ENCODE data around the gene RXRA. TPM values are rescaled to one million over a fixed set of nuclear protein-coding genes. Genes with fewer than 3 reads are reported as not detected.
A peak's percentile ranks its signal among the peaks of the same experiment; 100 is the strongest.

Gene RXRA
- total and polyA plus RNA-seq, 10 of the 15 experiments (the other 5 are each of a cell fraction or from before 2014, with no cell fraction given), result 0.89 to 36.8 (median 11.1) TPM

DNA sequence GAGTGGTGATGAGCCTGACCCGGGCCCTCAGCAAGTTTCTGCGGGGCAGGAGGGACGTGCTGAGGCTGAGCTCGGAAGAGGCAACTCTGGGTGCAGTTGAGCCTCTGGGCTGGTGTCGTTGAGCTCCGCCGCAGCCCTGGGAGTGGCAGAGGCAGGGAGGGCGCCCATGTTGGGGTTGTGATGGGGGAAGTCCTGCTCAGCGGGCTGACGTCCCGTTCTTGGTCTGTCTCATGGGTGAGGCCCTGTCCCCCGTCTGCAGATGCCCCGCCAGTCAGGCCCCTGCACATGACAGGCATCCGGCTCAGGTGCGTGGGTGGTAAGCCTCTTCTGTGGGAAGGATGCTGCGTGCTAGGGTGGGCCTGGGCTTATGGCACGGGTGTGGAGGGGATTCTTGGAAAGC is 64.3 kb downstream of the RXRA start (continued):
- TF ChIP-seq, protein P1, sequence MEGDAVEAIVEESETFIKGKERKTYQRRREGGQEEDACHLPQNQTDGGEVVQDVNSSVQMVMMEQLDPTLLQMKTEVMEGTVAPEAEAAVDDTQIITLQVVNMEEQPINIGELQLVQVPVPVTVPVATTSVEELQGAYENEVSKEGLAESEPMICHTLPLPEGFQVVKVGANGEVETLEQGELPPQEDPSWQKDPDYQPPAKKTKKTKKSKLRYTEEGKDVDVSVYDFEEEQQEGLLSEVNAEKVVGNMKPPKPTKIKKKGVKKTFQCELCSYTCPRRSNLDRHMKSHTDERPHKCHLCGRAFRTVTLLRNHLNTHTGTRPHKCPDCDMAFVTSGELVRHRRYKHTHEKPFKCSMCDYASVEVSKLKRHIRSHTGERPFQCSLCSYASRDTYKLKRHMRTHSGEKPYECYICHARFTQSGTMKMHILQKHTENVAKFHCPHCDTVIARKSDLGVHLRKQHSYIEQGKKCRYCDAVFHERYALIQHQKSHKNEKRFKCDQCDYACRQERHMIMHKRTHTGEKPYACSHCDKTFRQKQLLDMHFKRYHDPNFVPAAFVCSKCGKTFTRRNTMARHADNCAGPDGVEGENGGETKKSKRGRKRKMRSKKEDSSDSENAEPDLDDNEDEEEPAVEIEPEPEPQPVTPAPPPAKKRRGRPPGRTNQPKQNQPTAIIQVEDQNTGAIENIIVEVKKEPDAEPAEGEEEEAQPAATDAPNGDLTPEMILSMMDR (IDR thresholded peaks at IDR 0.05 in 2 of 3, conservative IDR thresholded peaks at IDR 0.05 in 1 of 3; ENCODE audit: control insufficient read depth in 2 of 3, extremely low read depth in 1 of 3, insufficient read depth in 1 of 3, low read depth in 3 of 3, low read length in 3 of 3), result no peak

DNA sequence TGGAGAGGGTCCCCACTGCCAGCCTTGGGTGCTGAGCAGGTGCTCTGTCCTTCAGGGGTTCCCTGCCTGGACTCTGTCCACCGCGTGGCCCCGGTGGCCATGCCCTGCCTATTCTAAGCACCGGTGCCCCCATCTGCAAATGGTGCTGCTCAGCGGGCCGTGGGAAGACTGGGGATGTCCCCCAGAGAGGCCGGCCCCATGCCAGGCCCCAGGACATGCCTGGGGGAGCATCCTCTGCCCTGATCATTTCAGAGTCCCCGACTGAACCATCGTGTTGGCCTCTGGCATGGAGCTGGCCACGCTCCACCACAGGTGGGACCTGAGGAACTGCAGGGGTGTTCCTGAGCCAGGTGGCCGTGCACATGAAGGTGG is 64.7 kb downstream of the RXRA start:
- ChIA-PET CTCF (interaction anchor here (1.6 to 2.2 kb wide), 4 partner anchors 15 to 220 kb away, joined by 5 to 12 read pairs (median 10); no protein-coding TSS in a partner anchor), RAD21 (ENCODE audit: unreplicated experiment) (interaction anchor here (1.0 to 2.7 kb wide), 8 partner anchors 9 to 205 kb away, joined by 3 to 23 read pairs (median 8); no protein-coding TSS in a partner anchor), SMC1A (ENCODE audit: uncharacterized antibody, unreplicated experiment) (interaction anchor here (0.5 to 4.3 kb wide), 8 partner anchors 9 to 226 kb away, joined by 3 to 39 read pairs (median 3); partner anchors contain the start of gene RNU6ATAC), POLR2A (interaction anchor here (8.8 kb wide), 1 partner anchor 14 kb away, joined by 88 read pairs; no protein-coding TSS in a partner anchor)
- H3K36me3 ChIP-seq (ENCODE audit: control insufficient read depth in 2 of 2, insufficient read depth in 2 of 2, low read length in 1 of 2), result no peaks in the 10 kb centered on the region
- H4K20me1 ChIP-seq (ENCODE audit: control insufficient read depth, insufficient read depth), result no peaks in the 10 kb centered on the region
- FAIRE-seq (no peak), DNase-seq (ENCODE audit: low read depth, low spot score) (no peak), ATAC-seq (peak; percentile 62)
- no peaks in the 10 kb centered on the region for H3K9me3 ChIP-seq (replicated peaks; ENCODE audit: control insufficient read depth, insufficient read depth, low read length)
- H3K9ac ChIP-seq (ENCODE audit: control insufficient read depth, insufficient read depth, low read length), result peak overlapping the region; percentile 95
- under 1% methylated on average over 11 of the region's 11 CpGs for WGBS (ENCODE audit: insufficient coverage, insufficient replicate concordance, low lambda C conversion rate, missing lambda C conversion rate)
- peaks cover 43% of the 10 kb centered on the region for H3K79me2 ChIP-seq (ENCODE audit: control insufficient read depth, insufficient read depth, low read length)
- peak overlapping the region; percentile 69 for H2AFZ ChIP-seq (ENCODE audit: control insufficient read depth, low read depth, low read length)
- peaks cover 47% of the 10 kb centered on the region for H3K4me1 ChIP-seq (ENCODE audit: control insufficient read depth, insufficient read depth, low read length)
- BruUV-seq (replicated peaks), result no TSS peak
- peak overlapping the region; percentile 79 for H3K4me3 ChIP-seq
- peak overlapping the region; percentile 98 for H3K4me2 ChIP-seq (ENCODE audit: control insufficient read depth, insufficient read depth)
- intact Hi-C loops (cut with micrococcal nuclease; ENCODE audit: unreplicated experiment) (loop anchor here (1.0 to 2.0 kb wide), 3 partner anchors 16 to 227 kb away; partner anchors contain the start of gene RNU6ATAC), in situ Hi-C loops (cut with MboI) (no loop called here)
- H3K27me3 ChIP-seq (replicated peaks in 1 of 2; ENCODE audit: control insufficient read depth in 2 of 2, insufficient read depth in 2 of 2, low read length in 1 of 2), result no peaks in the 10 kb centered on the region
- peak overlapping the region; percentile 98 for H3K27ac ChIP-seq (ENCODE audit: control insufficient read depth, insufficient read depth)
- TF ChIP-seq CBX3 (IDR thresholded peaks at IDR 0.05; ENCODE audit: borderline replicate concordance, low read depth) (no peak), MEF2A (IDR thresholded peaks at IDR 0.05; ENCODE audit: insufficient read depth, low read depth, low read length) (no peak), FOXM1 (IDR thresholded peaks at IDR 0.05; ENCODE audit: low read depth, low read length) (no peak), SMARCA5 (IDR thresholded peaks at IDR 0.05) (peak; percentile 17), RBBP5 (conservative IDR thresholded peaks at IDR 0.05) (0 out of 2 replicates have a peak, but pooled peaks have one; percentile 36), BRCA1 (IDR thresholded peaks at IDR 0.05; ENCODE audit: low read depth, low read length) (no peak)
- TF ChIP-seq, protein P2, sequence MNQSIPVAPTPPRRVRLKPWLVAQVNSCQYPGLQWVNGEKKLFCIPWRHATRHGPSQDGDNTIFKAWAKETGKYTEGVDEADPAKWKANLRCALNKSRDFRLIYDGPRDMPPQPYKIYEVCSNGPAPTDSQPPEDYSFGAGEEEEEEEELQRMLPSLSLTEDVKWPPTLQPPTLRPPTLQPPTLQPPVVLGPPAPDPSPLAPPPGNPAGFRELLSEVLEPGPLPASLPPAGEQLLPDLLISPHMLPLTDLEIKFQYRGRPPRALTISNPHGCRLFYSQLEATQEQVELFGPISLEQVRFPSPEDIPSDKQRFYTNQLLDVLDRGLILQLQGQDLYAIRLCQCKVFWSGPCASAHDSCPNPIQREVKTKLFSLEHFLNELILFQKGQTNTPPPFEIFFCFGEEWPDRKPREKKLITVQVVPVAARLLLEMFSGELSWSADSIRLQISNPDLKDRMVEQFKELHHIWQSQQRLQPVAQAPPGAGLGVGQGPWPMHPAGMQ (IDR thresholded peaks at IDR 0.05; ENCODE audit: borderline replicate concordance), result no peak
- TF ChIP-seq, protein P3, sequence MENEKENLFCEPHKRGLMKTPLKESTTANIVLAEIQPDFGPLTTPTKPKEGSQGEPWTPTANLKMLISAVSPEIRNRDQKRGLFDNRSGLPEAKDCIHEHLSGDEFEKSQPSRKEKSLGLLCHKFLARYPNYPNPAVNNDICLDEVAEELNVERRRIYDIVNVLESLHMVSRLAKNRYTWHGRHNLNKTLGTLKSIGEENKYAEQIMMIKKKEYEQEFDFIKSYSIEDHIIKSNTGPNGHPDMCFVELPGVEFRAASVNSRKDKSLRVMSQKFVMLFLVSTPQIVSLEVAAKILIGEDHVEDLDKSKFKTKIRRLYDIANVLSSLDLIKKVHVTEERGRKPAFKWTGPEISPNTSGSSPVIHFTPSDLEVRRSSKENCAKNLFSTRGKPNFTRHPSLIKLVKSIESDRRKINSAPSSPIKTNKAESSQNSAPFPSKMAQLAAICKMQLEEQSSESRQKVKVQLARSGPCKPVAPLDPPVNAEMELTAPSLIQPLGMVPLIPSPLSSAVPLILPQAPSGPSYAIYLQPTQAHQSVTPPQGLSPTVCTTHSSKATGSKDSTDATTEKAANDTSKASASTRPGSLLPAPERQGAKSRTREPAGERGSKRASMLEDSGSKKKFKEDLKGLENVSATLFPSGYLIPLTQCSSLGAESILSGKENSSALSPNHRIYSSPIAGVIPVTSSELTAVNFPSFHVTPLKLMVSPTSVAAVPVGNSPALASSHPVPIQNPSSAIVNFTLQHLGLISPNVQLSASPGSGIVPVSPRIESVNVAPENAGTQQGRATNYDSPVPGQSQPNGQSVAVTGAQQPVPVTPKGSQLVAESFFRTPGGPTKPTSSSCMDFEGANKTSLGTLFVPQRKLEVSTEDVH (IDR thresholded peaks at IDR 0.05; ENCODE audit: low read depth, partially characterized antibody), result no peak
- TF ChIP-seq, protein P4, sequence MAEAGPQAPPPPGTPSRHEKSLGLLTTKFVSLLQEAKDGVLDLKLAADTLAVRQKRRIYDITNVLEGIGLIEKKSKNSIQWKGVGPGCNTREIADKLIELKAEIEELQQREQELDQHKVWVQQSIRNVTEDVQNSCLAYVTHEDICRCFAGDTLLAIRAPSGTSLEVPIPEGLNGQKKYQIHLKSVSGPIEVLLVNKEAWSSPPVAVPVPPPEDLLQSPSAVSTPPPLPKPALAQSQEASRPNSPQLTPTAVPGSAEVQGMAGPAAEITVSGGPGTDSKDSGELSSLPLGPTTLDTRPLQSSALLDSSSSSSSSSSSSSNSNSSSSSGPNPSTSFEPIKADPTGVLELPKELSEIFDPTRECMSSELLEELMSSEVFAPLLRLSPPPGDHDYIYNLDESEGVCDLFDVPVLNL (IDR thresholded peaks at IDR 0.05; ENCODE audit: low read depth, low read length), result no peak

Data from GM12878 (cell line).